K562 (cell line): ENCODE results near the gene NR1H2. TPM values are rescaled to one million over a fixed set of nuclear protein-coding genes. Genes with fewer than 3 reads are reported as not detected.

ENCODE experiments used
- CSDE1 ChIP-seq, 2 experiments: fragments of 450-650 bp; IDR thresholded peaks; 2 replicates each; pipeline ENCODE4 v1.6.1; 2016; ENCODE audit warnings: mild to moderate bottlenecking in 1 of 2
- FOXK2 ChIP-seq, 2 experiments: fragments of 450-650 bp; IDR thresholded peaks in 1 of 2; conservative IDR thresholded peaks in 1 of 2; 2 replicates each; pipeline ENCODE4 v1.6.1; 2016; ENCODE audit warnings: low read depth in 2 of 2, mild to moderate bottlenecking in 1 of 2
- MTA2 ChIP-seq: fragments of 450-650 bp; IDR thresholded peaks from 2 replicates; pipeline ENCODE4 v1.6.1; 2016; ENCODE audit warnings: low read depth
- NFIC ChIP-seq: fragments of 450-650 bp; IDR thresholded peaks from 2 replicates; pipeline ENCODE4 v1.6.1; 2017; ENCODE audit warnings: mild to moderate bottlenecking, inconsistent platforms
- NFXL1 ChIP-seq: fragments of 450-650 bp; formaldehyde crosslinking; IDR thresholded peaks from 2 replicates; pipeline ENCODE4 v1.4.0; 2021; ENCODE audit warnings: mild to moderate bottlenecking
- RAD21 ChIP-seq, 2 experiments: fragments of 250-450 bp in 1 of 2; fragments of 450-650 bp in 1 of 2; sonication (Bioruptor Pico) in 1 of 2; formaldehyde crosslinking in 1 of 2; IDR thresholded peaks in 1 of 2; conservative IDR thresholded peaks in 1 of 2; 2 replicates each; pipeline versions ENCODE4 v1.4.0 to v1.8.0; 2020 to 2022; ENCODE audit warnings: mild to moderate bottlenecking in 2 of 2, moderate library complexity in 1 of 2
- RBM15 ChIP-seq: fragments of 200-400 bp; formaldehyde crosslinking; IDR thresholded peaks from 2 replicates; pipeline ENCODE4 v1.6.1; 2018; ENCODE audit warnings: mild to moderate bottlenecking, low read length, moderate library complexity; ENCODE audit not compliant: insufficient read depth
- RFX1 ChIP-seq: fragments of 450-650 bp; IDR thresholded peaks from 2 replicates; pipeline ENCODE4 v1.6.1; 2016; ENCODE audit warnings: mild to moderate bottlenecking, moderate library complexity
- SETDB1 ChIP-seq: IDR thresholded peaks from one replicate; pipeline ENCODE4 v1.6.1; 2012; ENCODE audit warnings: low read length, control low read depth, inconsistent platforms
- ZBTB1 ChIP-seq: sonication (generic); formaldehyde crosslinking; IDR thresholded peaks from 2 replicates; pipeline ENCODE4 v1.8.1; 2023; ENCODE audit warnings: missing genetic modification reagents, low read depth, mild to moderate bottlenecking, borderline replicate concordance
- ZBTB7A ChIP-seq: IDR thresholded peaks from 2 replicates; pipeline ENCODE4 v1.6.1; 2011; ENCODE audit warnings: low read depth, mild to moderate bottlenecking, low read length, moderate library complexity, borderline replicate concordance; ENCODE audit not compliant: control insufficient read depth
- ZNF133 ChIP-seq: fragments of 250-450 bp; sonication (Bioruptor Pico); IDR thresholded peaks from 2 replicates; pipeline ENCODE4 v1.4.0; 2020; ENCODE audit warnings: mild to moderate bottlenecking
- ZNF586 ChIP-seq: fragments of 450-650 bp; formaldehyde crosslinking; conservative IDR thresholded peaks from 2 replicates; pipeline ENCODE4 v1.4.0; 2020; ENCODE audit warnings: mild to moderate bottlenecking, moderate library complexity
- ZSCAN29 ChIP-seq: fragments of 450-650 bp; IDR thresholded peaks from 2 replicates; pipeline ENCODE4 v1.6.1; 2017
- polyA plus RNA-seq, 8 experiments: library from polyadenylated mRNA; depleted of rRNA in 4 of 8; stranded (reverse) in 5 of 8; unstranded in 3 of 8; fragments of >200 nt; fragmentation: Nextera tagmentation in 2 of 8; fragmentation: Illumina TruSeq in 1 of 8; extraction: Ambion mirVana in 2 of 8; extraction: Trizol in 1 of 8; gene quantifications; 2 replicates each; pipeline versions ENCODE4 v1.2.1 to v1.2.3, GENCODE V29; 2011 to 2014; ENCODE audit warnings: inconsistent platforms in 1 of 8, missing spikeins in 1 of 8
- total RNA-seq, 7 experiments: library from RNA; depleted of rRNA in 6 of 7; stranded (reverse); fragments of >200 nt in 6 of 7; fragmentation: Illumina TruSeq in 2 of 7; extraction: Trizol in 2 of 7; gene quantifications; 2 replicates each; pipeline versions ENCODE4 v1.2.1 to v1.2.3, GENCODE V29; 2011 to 2021; ENCODE audit warnings: low replicate concordance in 1 of 7
- TF ChIP-seq, protein P1 (sequence below): fragments of 250-450 bp; sonication (Bioruptor Pico); IDR thresholded peaks from 2 replicates; pipeline ENCODE4 v1.4.0; 2020; ENCODE audit warnings: mild to moderate bottlenecking, moderate library complexity, borderline replicate concordance
- TF ChIP-seq, protein P2 (sequence below): sonication (generic); formaldehyde crosslinking; IDR thresholded peaks from 2 replicates; pipeline ENCODE4 v1.8.0; 2022; ENCODE audit warnings: mild to moderate bottlenecking, missing genetic modification reagents, borderline replicate concordance
- TF ChIP-seq, protein P3 (sequence below): fragments of 250-450 bp; sonication (Bioruptor Pico); IDR thresholded peaks from 2 replicates; pipeline ENCODE4 v1.8.0; 2021; ENCODE audit warnings: mild to moderate bottlenecking, moderate library complexity
- TF ChIP-seq, protein P4 (sequence below): fragments of 450-650 bp; IDR thresholded peaks from 2 replicates; pipeline ENCODE4 v1.6.1; 2016; ENCODE audit warnings: low read depth, mild to moderate bottlenecking, moderate library complexity
- TF ChIP-seq, protein P5 (sequence below): fragments of 200-800 bp; sonication (Bioruptor generic); IDR thresholded peaks from 2 replicates; pipeline ENCODE4 v1.6.1; 2017; ENCODE audit warnings: missing genetic modification characterization, missing compliant biosample characterization

The NR1H2 gene
- total and polyA plus RNA-seq, 9 of the 15 experiments (the other 6 are each of a cell fraction or from before 2014, with no cell fraction given): 0.11 to 73.8 (median 24.0) TPM

DNA sequence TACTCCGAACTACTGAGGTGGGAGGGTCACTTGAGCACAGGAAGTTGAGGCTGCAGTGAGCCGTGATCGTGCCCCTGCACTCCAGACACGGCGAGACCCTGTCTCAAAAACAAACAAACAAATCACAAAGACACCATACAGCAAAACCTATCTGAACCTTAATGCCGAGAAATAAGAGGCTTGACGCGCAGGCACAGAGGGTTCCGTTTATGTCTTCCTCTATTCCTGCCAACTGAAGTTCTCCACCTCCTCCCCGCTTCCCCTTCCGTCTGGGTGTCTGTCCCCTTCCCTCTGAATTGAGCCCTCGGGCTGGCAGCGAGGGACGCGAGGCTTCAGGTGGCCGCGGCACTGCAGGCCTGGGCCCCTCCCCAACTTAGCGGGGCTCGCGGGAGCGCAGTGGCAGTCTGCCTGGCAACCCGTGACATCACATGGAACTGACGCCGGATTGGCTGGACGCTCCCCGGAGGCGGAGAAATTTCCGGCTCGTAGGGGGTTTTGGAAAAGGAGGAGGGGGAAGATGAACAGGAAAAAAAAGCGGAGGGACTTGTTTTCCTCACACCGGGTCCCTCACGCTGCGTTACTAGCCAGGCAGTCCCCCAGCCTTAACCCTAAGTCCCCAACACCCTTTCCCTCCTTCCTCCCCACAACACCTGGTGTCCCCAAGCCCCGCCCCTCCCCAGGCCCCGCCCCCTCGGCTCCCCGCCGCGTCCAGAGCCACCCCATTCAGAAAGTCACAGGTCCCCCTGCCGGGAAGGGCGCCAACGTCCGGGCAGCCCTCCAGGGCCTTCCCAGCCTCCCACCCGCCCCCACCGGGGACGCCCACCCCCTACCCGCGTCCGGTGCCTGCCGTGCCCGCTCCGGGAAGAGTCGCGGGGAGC, 55.3 kb downstream of the NR1H2 start (continued):
- TF ChIP-seq, protein P1, sequence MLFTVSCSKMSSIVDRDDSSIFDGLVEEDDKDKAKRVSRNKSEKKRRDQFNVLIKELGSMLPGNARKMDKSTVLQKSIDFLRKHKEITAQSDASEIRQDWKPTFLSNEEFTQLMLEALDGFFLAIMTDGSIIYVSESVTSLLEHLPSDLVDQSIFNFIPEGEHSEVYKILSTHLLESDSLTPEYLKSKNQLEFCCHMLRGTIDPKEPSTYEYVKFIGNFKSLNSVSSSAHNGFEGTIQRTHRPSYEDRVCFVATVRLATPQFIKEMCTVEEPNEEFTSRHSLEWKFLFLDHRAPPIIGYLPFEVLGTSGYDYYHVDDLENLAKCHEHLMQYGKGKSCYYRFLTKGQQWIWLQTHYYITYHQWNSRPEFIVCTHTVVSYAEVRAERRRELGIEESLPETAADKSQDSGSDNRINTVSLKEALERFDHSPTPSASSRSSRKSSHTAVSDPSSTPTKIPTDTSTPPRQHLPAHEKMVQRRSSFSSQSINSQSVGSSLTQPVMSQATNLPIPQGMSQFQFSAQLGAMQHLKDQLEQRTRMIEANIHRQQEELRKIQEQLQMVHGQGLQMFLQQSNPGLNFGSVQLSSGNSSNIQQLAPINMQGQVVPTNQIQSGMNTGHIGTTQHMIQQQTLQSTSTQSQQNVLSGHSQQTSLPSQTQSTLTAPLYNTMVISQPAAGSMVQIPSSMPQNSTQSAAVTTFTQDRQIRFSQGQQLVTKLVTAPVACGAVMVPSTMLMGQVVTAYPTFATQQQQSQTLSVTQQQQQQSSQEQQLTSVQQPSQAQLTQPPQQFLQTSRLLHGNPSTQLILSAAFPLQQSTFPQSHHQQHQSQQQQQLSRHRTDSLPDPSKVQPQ (CRISPR knock-in tag): no peak
- TF ChIP-seq CSDE1 (IDR thresholded peaks at IDR 0.05): 0 out of 4 replicates have a peak, but pooled peaks of 1 of the 2 experiments have one; percentile 26
- TF ChIP-seq ZBTB7A: no peak
- TF ChIP-seq SETDB1: no peak
- TF ChIP-seq ZNF133 (CRISPR knock-in tag): no peak
- TF ChIP-seq RFX1: no peak
- TF ChIP-seq, protein P2, sequence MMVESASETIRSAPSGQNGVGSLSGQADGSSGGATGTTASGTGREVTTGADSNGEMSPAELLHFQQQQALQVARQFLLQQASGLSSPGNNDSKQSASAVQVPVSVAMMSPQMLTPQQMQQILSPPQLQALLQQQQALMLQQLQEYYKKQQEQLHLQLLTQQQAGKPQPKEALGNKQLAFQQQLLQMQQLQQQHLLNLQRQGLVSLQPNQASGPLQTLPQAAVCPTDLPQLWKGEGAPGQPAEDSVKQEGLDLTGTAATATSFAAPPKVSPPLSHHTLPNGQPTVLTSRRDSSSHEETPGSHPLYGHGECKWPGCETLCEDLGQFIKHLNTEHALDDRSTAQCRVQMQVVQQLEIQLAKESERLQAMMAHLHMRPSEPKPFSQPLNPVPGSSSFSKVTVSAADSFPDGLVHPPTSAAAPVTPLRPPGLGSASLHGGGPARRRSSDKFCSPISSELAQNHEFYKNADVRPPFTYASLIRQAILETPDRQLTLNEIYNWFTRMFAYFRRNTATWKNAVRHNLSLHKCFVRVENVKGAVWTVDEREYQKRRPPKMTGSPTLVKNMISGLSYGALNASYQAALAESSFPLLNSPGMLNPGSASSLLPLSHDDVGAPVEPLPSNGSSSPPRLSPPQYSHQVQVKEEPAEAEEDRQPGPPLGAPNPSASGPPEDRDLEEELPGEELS (CRISPR knock-in tag): no peak
- TF ChIP-seq, protein P3, sequence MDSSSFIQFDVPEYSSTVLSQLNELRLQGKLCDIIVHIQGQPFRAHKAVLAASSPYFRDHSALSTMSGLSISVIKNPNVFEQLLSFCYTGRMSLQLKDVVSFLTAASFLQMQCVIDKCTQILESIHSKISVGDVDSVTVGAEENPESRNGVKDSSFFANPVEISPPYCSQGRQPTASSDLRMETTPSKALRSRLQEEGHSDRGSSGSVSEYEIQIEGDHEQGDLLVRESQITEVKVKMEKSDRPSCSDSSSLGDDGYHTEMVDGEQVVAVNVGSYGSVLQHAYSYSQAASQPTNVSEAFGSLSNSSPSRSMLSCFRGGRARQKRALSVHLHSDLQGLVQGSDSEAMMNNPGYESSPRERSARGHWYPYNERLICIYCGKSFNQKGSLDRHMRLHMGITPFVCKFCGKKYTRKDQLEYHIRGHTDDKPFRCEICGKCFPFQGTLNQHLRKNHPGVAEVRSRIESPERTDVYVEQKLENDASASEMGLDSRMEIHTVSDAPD (CRISPR knock-in tag): no peak
- TF ChIP-seq RBM15: no peak
- TF ChIP-seq ZSCAN29: no peak
- no peak for TF ChIP-seq MTA2
- no peak for TF ChIP-seq ZNF586 (CRISPR knock-in tag)
- TF ChIP-seq, protein P4, sequence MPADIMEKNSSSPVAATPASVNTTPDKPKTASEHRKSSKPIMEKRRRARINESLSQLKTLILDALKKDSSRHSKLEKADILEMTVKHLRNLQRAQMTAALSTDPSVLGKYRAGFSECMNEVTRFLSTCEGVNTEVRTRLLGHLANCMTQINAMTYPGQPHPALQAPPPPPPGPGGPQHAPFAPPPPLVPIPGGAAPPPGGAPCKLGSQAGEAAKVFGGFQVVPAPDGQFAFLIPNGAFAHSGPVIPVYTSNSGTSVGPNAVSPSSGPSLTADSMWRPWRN: peak; percentile 61; the same call in 1 of the 2 replicates
- TF ChIP-seq NFIC: no peak
- TF ChIP-seq NFXL1 (CRISPR knock-in tag): no peak
- TF ChIP-seq, protein P5, sequence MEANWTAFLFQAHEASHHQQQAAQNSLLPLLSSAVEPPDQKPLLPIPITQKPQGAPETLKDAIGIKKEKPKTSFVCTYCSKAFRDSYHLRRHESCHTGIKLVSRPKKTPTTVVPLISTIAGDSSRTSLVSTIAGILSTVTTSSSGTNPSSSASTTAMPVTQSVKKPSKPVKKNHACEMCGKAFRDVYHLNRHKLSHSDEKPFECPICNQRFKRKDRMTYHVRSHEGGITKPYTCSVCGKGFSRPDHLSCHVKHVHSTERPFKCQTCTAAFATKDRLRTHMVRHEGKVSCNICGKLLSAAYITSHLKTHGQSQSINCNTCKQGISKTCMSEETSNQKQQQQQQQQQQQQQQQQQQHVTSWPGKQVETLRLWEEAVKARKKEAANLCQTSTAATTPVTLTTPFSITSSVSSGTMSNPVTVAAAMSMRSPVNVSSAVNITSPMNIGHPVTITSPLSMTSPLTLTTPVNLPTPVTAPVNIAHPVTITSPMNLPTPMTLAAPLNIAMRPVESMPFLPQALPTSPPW: peak; percentile 73
- TF ChIP-seq FOXK2 (conservative IDR thresholded peaks at IDR 0.05 in 1 of 2, IDR thresholded peaks at IDR 0.05 in 1 of 2; ENCODE audit: low read depth in 2 of 2): 0 out of 4 replicates have a peak, but pooled peaks of 1 of the 2 experiments have one; percentile 10
- TF ChIP-seq RAD21 (CRISPR knock-in tag; conservative IDR thresholded peaks at IDR 0.05 in 1 of 2, IDR thresholded peaks at IDR 0.05 in 1 of 2): no peak
- TF ChIP-seq ZBTB1 (CRISPR knock-in tag): no peak
